IMR-90 (cell line): ENCODE measurements around the gene NFILZ. TPM values are rescaled to one million over a fixed set of nuclear protein-coding genes. Genes with fewer than 3 reads are reported as not detected.

Source experiments
- ATAC-seq: fragments of 200-7000 bp; cut with Tn5 transposase; 2 replicates; pipeline ENCODE4 v1.9.1; 2020; ENCODE audit warnings: low read depth, mild to moderate bottlenecking, moderate library complexity
- BruUV-seq: library from RNA; stranded (reverse); fragments of 400-500 nt; replicated peaks from 2 replicates; lab custom pipeline; 2021; lab: Mats Ljungman, UMichigan
- CTCF ChIA-PET: fragments of 300-600 bp; formaldehyde crosslinking; extraction: SDS; loops from one replicate; lab custom pipeline; 2021; ENCODE audit warnings: antibody characterized with exemption; lab: Yijun Ruan, JAX
- POLR2A ChIA-PET: fragments of 300-600 bp; sonication (Branson Sonifier 250); formaldehyde crosslinking; loops from one replicate; lab custom pipeline; 2022; ENCODE audit warnings: antibody characterized with exemption; ENCODE audit not compliant: unreplicated experiment; lab: Charles Lee
- DNase-seq: peaks from one replicate; pipeline ENCODE4 v3.0.0; 2013
- H2AFZ ChIP-seq: replicated peaks from 2 replicates; pipeline ENCODE3; 2013; ENCODE audit warnings: low read length, mild to moderate bottlenecking; ENCODE audit not compliant: poor library complexity
- H2AK5ac ChIP-seq: 2 replicates; pipeline ENCODE4 v1.6.1; 2013; ENCODE audit warnings: low read depth, low read length, inconsistent platforms
- H2AK9ac ChIP-seq: replicated peaks from 2 replicates; pipeline ENCODE3; 2013; ENCODE audit warnings: mild to moderate bottlenecking, low read depth, low read length, moderate library complexity; ENCODE audit not compliant: poor library complexity
- H2BK120ac ChIP-seq: 2 replicates; pipeline ENCODE4 v1.6.1; 2013; ENCODE audit warnings: low read depth, low read length, inconsistent platforms
- H2BK15ac ChIP-seq: 3 replicates; pipeline ENCODE4 v1.6.1; 2013; ENCODE audit warnings: low read depth, low read length, inconsistent platforms
- H2BK20ac ChIP-seq: 2 replicates; pipeline ENCODE4 v1.6.1; 2013; ENCODE audit warnings: low read depth, mild to moderate bottlenecking, inconsistent platforms, low read length, moderate library complexity
- H2BK5ac ChIP-seq: 2 replicates; pipeline ENCODE4 v1.6.1; 2013; ENCODE audit warnings: mild to moderate bottlenecking, low read depth, low read length, inconsistent platforms; ENCODE audit not compliant: poor library complexity, severe bottlenecking
- H3K14ac ChIP-seq: replicated peaks from 2 replicates; pipeline ENCODE4 v1.6.1; 2013; ENCODE audit warnings: low read depth, low read length, inconsistent platforms
- H3K18ac ChIP-seq: 2 replicates; pipeline ENCODE4 v1.6.1; 2013; ENCODE audit warnings: low read depth, low read length, control low read depth
- H3K23ac ChIP-seq: 2 replicates; pipeline ENCODE4 v1.6.1; 2013; ENCODE audit warnings: low read depth, low read length, inconsistent platforms
- H3K27ac ChIP-seq: 2 replicates; pipeline ENCODE4 v1.5.1; 2013; ENCODE audit warnings: mild to moderate bottlenecking, control low read depth, low read length; ENCODE audit not compliant: insufficient read depth
- H3K27me3 ChIP-seq: 2 replicates; pipeline ENCODE4 v1.6.1; 2013; ENCODE audit warnings: low read length; ENCODE audit not compliant: control insufficient read depth, insufficient read depth
- H3K36me3 ChIP-seq: 2 replicates; pipeline ENCODE4 v1.6.1; 2013; ENCODE audit warnings: low read length, mixed read lengths; ENCODE audit not compliant: control insufficient read depth, insufficient read depth
- H3K4ac ChIP-seq: 2 replicates; pipeline ENCODE4 v1.6.1; 2013; ENCODE audit warnings: low read depth, low read length, inconsistent platforms
- H3K4me1 ChIP-seq: 2 replicates; pipeline ENCODE4 v1.6.1; 2013; ENCODE audit warnings: low read length, mixed read lengths; ENCODE audit not compliant: control insufficient read depth, insufficient read depth
- H3K4me2 ChIP-seq: 2 replicates; pipeline ENCODE4 v1.6.1; 2013; ENCODE audit warnings: low read depth, mild to moderate bottlenecking, control low read depth, low read length, moderate library complexity
- H3K4me3 ChIP-seq: 2 replicates; pipeline ENCODE4 v1.5.1; 2013; ENCODE audit warnings: low read depth, mild to moderate bottlenecking, control low read depth, low read length, moderate library complexity; ENCODE audit not compliant: insufficient read depth
- H3K56ac ChIP-seq: 2 replicates; pipeline ENCODE4 v1.6.1; 2013; ENCODE audit warnings: low read length, inconsistent platforms; ENCODE audit not compliant: insufficient read depth; ENCODE audit errors: extremely low read depth
- H3K79me1 ChIP-seq, 2 experiments: 2 replicates each; pipeline ENCODE4 v1.6.1; 2013; ENCODE audit warnings: low read length in 2 of 2, inconsistent platforms in 1 of 2, low read depth in 1 of 2
- H3K9ac ChIP-seq: 2 replicates; pipeline ENCODE4 v1.6.1; 2013; ENCODE audit warnings: low read depth, low read length, control low read depth
- H3K9me1 ChIP-seq: 2 replicates; pipeline ENCODE4 v1.6.1; 2013; ENCODE audit warnings: low read length, inconsistent platforms; ENCODE audit not compliant: insufficient read depth
- H3K9me3 ChIP-seq: 2 replicates; pipeline ENCODE4 v1.6.1; 2013; ENCODE audit warnings: low read length; ENCODE audit not compliant: control insufficient read depth, insufficient read depth
- H4K20me1 ChIP-seq: 2 replicates; pipeline ENCODE4 v1.6.1; 2013; ENCODE audit warnings: low read length, inconsistent platforms; ENCODE audit not compliant: insufficient read depth
- H4K5ac ChIP-seq: 2 replicates; pipeline ENCODE4 v1.6.1; 2013; ENCODE audit warnings: mild to moderate bottlenecking, low read depth, low read length, control low read depth
- H4K8ac ChIP-seq, 2 experiments: 2 replicates each; pipeline ENCODE4 v1.6.1; 2013; ENCODE audit warnings: low read depth in 2 of 2, low read length in 2 of 2, control low read depth in 1 of 2, inconsistent platforms in 1 of 2
- H4K91ac ChIP-seq: 2 replicates; pipeline ENCODE4 v1.6.1; 2013; ENCODE audit warnings: low read depth, low read length, inconsistent platforms; ENCODE audit not compliant: insufficient read depth
- BHLHE40 ChIP-seq: fragments of 150-350 bp; IDR thresholded peaks from 2 replicates; pipeline ENCODE4 v1.6.1; 2016; ENCODE audit warnings: mild to moderate bottlenecking, low read depth, low read length
- FOS ChIP-seq: fragments of 150-350 bp; IDR thresholded peaks from 2 replicates; pipeline ENCODE4 v1.6.1; 2016; ENCODE audit warnings: low read depth, low read length
- MAZ ChIP-seq: IDR thresholded peaks from 2 replicates; pipeline ENCODE4 v1.6.1; 2012; ENCODE audit warnings: low read depth, mild to moderate bottlenecking, low read length, improper control_type of control experiment, moderate library complexity, borderline replicate concordance
- WGBS, 2 experiments: methylation state at CpG; one replicate each; pipeline versions ENCODE4 v1.1.5 to v1.1.7; 2013; ENCODE audit warnings: missing lambda C conversion rate in 2 of 2; ENCODE audit not compliant: insufficient read length in 1 of 2; ENCODE audit errors: extremely low coverage in 2 of 2; 5-methylcytosine and 5-hydroxymethylcytosine counted together
- dilution Hi-C: fragments of 300-500 bp; cut with HindIII; formaldehyde crosslinking; loops from one replicate; pipeline ENCODE4 v1.14.3; 2018; ENCODE audit warnings: low sequenced_read_pairs; ENCODE audit not compliant: unreplicated experiment
- in situ Hi-C: fragments of 300-500 bp; cut with MboI; formaldehyde crosslinking; loops from 3 replicates; pipeline ENCODE4 v1.14.3; 2019; ENCODE audit warnings: low sequenced_read_pairs, inconsistent platforms, mixed read lengths
- intact Hi-C: fragments of 100-400 bp; cut with micrococcal nuclease; formaldehyde crosslinking; loops from 2 replicates; pipeline ENCODE4 v1.10.0; 2022
- polyA plus RNA-seq, 3 experiments: library from polyadenylated mRNA; depleted of rRNA; stranded (reverse); fragments of >200 nt; gene quantifications; 2 replicates each; pipeline ENCODE4 v1.2.3, GENCODE V29; 2012; ENCODE audit warnings: low replicate concordance in 1 of 3
- total RNA-seq: library from RNA; depleted of rRNA; stranded (reverse); fragments of >200 nt; gene quantifications from 2 replicates; pipeline ENCODE4 v1.2.3, GENCODE V29; 2012

NFILZ gene
- total and polyA plus RNA-seq, 2 of the 4 experiments (the other 2 are of a cell fraction), result not detected

DNA sequence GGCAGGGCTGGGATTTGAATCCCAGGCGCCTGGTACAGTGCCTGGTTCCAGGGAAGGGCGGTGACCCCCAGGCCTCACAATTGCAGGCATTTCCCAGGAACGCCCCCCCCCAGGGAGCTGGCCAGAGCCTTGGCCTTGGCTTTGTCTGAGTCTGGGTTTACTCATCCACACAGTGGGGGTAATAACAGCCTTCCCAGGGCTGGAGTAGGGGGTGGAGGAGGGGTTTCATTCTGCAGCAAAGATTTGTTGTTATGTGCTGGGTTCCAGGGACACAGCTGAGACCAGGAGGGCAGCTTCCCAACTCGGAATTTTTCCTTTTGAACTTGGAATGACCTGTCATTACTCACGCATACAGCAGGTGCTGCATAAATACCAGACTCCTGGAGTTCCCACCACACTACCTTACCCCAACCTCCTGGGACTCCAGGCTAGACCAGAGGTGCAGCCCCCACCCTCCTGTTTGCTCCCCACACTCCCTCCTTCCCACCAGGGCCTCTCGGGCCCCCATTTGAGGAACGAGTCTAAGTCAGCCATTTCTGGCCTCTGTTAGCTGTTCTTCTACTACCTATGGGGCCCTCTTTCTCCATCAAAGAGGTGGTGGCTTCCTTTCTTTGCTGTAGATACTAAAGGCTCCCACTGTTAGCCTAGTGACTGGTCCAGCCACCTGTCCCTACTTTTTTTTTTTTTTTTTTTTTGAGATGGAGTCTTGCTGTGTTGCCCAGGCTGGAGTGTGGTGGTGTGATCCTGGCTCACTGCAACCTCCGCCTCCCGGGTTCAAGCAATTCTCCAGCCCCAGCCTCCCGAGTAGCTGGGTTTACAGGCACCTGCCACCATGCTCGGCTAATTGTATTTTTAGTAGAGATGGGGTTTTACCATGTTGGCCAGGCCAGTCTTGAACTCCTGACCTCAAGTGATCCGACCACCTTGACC is 18.3 kb upstream of the NFILZ start:
- no peak overlapping the region for H3K56ac ChIP-seq
- no peak overlapping the region for H2BK5ac ChIP-seq
- H4K20me1 ChIP-seq, result 0 out of 2 replicates have a peak, but pooled peaks cover 5% of the 10 kb centered on the region
- no peak overlapping the region for H3K27ac ChIP-seq
- POLR2A ChIA-PET, result interaction anchor here (0.7 kb wide), 1 partner anchor 98 kb away, joined by 11 read pairs; the partner anchor contains the start of gene ZNF414
- no peak for ATAC-seq
- H3K4ac ChIP-seq, result peak overlapping the region; percentile 51; the same call in 1 of the 2 replicates
- H3K9ac ChIP-seq, result no peak overlapping the region
- H4K5ac ChIP-seq, result no peak overlapping the region
- H2AK9ac ChIP-seq, result peak overlapping the region; percentile 45
- H3K36me3 ChIP-seq, result no peaks in the 10 kb centered on the region
- H3K79me1 ChIP-seq, result peaks cover 5 to 25% of the 10 kb centered on the region in 2 experiments
- in situ Hi-C loops (no loop called here), dilution Hi-C loops (no loop called here), intact Hi-C loops (no loop called here)
- WGBS, 2 experiments, result 25% methylated on average over 4 of the region's 12 CpGs; no CpG with 5 or more reads in 1 of the 2 experiments
- no peak overlapping the region for H2BK20ac ChIP-seq
- H3K18ac ChIP-seq, result no peak overlapping the region
- no peak overlapping the region for H2BK15ac ChIP-seq
- H2AK5ac ChIP-seq, result peak overlapping the region; percentile 78
- H3K4me3 ChIP-seq, result no peak overlapping the region
- no TSS peak for BruUV-seq
- H4K91ac ChIP-seq, result no peak overlapping the region
- H3K23ac ChIP-seq, result no peak overlapping the region
- H2AFZ ChIP-seq, result peak overlapping the region; percentile 54
- CTCF ChIA-PET, result no interaction called here
- no peaks in the 10 kb centered on the region for H3K9me3 ChIP-seq
- H3K4me1 ChIP-seq, result peaks cover 6% of the 10 kb centered on the region
- H3K14ac ChIP-seq, result no peak overlapping the region
- H3K27me3 ChIP-seq, result no peaks in the 10 kb centered on the region
- peak overlapping the region in 1 of 2 experiments; percentile 5; a peak in 1 of 4 replicates for H4K8ac ChIP-seq
- H3K4me2 ChIP-seq, result no peak overlapping the region
- peak; percentile 66 for DNase-seq
- 0 out of 2 replicates have a peak, but pooled peaks have one; percentile 51 for TF ChIP-seq MAZ
- no peak for TF ChIP-seq FOS
- no peak for TF ChIP-seq BHLHE40
- peaks cover 3% of the 10 kb centered on the region for H3K9me1 ChIP-seq
- H2BK120ac ChIP-seq, result no peak overlapping the region
